Measurements from ENCODE around the gene SEC11A.

- TF ChIP-seq CTCF (conservative IDR thresholded peaks at IDR 0.05; ENCODE audit: low read depth, low read length) (no peak), EZH2 (IDR thresholded peaks at IDR 0.05; ENCODE audit: borderline replicate concordance, low read depth, low read length, poor library complexity, severe bottlenecking) (no peak)
Observed at GRCh38 chr15:84689858-84690257, 26.1 kb downstream of the SEC11A start.

All from A673 (cell line).